HG02610 (cell line): ENCODE measurements around the gene GRIP2.

Source experiments
- ATAC-seq: cut with Tn5 transposase; IDR thresholded peaks from one replicate; pipeline ENCODE4 v1.9.1; 2021; ENCODE audit warnings: mild to moderate bottlenecking, moderate library complexity; ENCODE audit not compliant: unreplicated experiment

Gene GRIP2

GRCh38 chr3:14488286-14489041 is 51.7 kb downstream of the GRIP2 start:
- ATAC-seq = no peak

DNA sequence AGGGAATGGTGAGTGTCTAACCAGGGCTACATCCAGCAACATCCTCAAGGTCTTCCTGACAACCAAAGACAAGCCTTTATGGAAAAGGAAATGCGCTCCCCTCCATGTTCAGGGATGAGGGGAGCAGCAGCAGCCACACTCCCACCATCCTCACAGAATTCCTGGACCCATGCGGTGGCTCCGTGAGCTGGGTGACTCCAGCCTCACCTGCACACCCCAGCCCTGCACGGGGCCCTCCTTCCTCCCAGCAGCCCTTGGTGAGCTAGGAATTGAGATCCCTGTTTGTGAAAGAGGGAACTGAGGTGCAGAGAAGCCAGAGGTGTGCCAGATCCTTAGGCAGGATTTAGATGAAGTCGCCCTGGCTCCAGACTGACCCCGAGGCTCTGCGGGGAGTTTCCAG is 52.3 kb downstream of the GRIP2 start:
- ATAC-seq = no peak

DNA sequence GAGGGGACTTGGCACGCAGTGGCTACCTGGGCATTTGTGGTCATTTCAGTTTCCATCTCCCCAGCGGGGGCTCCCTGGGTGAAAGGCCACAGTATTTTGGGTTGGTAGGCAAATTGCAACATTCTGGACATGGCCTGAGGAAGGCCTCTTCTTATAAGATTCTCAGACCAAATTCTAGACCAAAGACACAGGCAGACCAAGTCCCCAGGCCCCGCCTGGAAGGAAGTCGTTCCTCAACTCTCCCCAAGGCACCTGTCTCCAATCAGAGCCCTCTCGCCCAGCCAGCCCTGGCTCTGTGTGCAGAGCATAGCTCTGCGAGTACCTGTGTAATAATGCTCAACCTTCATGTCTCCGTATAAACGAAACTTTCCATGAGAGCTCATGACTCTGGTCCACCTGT is 53.1 kb downstream of the GRIP2 start:
- no peak for ATAC-seq

DNA sequence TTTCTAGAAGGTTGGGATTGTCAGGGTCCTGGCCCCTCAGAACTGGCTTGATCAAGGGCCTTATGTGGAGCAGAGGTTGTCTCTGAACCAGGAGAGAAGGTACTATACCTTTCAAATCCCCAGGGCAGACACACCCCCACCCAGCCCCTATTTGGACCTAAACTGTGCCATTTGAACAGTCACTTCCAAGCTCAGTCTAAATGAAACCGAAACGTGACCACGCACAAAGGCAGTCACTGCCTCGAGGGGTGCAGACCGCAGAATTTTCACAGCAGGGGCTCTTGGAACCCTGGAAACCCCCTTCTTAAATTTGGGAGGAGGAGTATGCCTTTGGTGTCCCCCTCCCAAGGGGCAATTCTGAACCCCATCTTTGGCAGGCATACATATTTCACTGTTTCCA is 53.7 kb downstream of the GRIP2 start:
- ATAC-seq = no peak

GRCh38 chr3:14485981-14486380 is 54.2 kb downstream of the GRIP2 start:
- ATAC-seq = no peak

- no peak for ATAC-seq
Observed at GRCh38 chr3:14484741-14485140, 55.4 kb downstream of the GRIP2 start.

- ATAC-seq = no peak
Observed at GRCh38 chr3:14483286-14483685, 56.9 kb downstream of the GRIP2 start.

GRCh38 chr3:14482271-14482721 is 57.8 kb downstream of the GRIP2 start:
- no peak for ATAC-seq

- no peak for ATAC-seq
Observed at GRCh38 chr3:14481646-14482036, 58.5 kb downstream of the GRIP2 start.

DNA sequence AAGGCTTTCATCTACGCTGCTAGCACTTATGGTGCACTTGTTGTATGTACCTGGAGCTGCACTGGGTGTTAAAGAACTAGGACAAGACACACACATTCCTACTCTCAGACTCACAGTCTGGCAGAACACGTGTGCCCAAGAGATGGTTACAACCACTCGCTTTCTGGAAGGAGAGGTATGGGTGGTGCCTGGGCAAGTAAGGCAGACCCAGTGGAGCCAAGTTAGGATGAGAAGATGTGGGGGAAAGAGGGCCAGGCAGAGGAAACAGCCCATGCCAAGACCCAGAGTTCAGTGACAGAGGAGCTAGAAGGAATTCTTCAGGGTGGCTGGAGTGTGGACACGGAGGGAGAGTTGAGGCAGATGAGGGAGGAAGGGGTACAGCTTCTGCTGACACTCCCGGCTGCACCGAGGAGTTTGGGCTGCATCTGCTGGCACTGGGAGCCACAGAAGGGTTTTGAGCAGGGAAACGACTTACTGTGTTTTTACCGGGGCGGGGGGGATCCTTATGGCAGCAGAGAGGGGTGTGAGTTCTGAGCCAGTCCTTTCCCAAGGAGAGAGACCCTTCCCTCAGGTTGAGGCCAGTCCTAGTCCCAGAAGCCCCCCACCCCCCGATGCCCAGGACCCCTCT is 59.0 kb downstream of the GRIP2 start:
- ATAC-seq = no peak

- ATAC-seq = no peak
Observed at GRCh38 chr3:14480207-14481017, 59.7 kb downstream of the GRIP2 start.

DNA sequence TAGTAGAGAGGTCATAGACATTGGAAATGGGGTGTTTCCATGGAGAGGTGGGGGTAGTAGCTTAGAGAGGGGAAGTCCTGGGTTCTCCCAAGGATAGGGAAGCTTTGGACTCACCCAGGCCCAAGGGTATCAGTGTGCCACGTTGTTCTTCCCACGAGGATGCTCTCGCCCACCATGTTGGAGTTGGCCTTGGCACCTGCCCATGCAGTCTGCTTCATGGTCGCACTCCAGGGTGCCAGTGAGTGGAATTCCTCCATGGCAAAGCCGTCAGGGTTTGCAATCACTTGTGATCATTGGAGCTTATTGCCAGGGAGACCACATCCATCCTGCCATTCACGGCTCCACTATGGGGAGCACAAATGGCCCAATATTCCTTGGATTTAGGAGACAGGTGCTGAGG is 60.6 kb downstream of the GRIP2 start:
- no peak for ATAC-seq

- no peak for ATAC-seq
Observed at GRCh38 chr3:14478956-14479550, 61.1 kb downstream of the GRIP2 start.

- no peak for ATAC-seq
Observed at GRCh38 chr3:14477311-14477935, 62.7 kb downstream of the GRIP2 start.

DNA sequence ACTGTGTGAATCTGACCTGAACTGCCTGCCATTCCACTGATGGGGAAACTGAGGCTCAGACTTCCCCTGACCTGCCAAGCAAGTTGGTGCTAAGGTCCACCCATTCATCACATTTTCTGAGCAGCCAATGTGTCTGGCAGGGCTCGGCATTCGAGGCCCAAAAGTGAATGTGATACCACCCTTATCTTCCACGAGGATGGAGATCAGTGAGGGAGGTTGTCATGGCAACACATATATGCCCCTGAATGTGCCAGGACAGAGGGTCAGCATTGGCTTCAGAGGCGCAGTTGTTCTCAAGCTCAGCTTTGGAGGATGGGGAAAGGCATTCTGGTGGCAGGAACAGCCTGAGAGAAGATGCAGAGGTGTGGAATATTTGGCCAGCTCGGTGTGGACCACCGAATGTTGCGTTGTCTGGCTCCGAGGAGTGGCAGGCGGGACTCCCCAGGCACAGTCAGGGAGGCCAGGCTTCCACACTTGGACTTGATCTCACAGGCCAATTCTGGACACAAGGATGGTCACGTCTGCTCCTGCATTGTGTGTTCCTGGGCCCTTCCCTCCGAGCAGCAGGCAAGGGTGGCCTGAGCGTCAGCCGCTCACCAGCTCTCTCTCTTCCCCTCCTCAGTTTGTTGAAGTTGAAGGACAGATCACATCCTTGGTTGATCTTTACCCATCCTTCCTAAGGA is 63.4 kb downstream of the GRIP2 start:
- ATAC-seq = no peak

DNA sequence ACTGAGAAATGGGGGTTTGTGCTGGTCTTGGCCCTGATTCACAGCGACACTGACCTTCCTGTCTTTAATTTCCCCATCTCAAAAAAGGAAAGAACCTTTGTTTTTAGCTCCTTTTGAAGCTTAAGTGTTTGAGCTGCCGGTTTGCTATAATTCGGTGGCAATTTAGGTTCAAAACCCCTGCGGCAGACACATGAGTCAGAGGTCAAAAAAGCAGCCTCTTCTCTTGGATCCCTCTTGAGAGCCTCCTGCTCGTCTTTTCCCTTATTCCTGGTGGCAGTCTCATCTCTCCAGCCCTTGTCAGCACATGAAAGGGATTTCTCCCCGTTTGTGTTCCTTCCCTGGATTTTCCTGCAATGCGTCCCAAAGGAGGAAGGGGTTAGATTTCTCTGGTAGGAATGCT is 64.5 kb downstream of the GRIP2 start:
- ATAC-seq = no peak

DNA sequence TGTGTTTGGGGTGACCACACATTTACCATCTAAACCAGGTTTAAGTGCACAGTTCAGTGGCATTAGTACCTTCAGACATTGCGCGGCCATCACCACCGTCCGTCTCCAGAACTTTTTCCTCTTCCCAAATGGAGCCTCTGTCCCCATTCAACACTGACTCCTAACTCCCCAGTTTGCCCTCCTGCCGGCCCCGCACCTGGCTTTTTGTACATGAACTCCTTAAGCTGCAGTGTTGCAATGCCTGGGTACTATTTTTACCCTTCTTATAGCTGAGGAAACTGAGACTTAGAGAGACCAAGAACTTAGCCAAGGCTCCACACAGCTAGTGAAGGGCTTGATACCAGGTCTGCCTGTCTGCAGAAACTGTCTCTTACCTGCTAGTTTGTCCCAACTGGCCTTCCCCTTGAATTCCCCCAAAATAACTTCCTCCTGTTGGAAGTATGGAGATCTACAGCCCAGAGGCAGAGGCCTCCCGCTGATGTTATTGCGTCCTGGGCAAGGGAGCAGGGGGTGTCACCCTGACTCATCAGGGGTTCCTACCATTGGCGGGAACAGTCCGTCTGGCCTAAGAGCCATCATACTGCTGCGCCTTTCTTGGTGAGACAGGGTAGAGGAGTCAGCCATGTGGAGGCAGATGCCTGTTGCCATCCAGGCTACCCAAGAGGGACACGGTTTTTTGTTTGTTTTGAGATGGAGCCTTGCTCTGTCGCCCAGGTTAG is 65.6 kb downstream of the GRIP2 start:
- no peak for ATAC-seq

GRCh38 chr3:14473411-14473891 is 66.7 kb downstream of the GRIP2 start:
- no peak for ATAC-seq

- no peak for ATAC-seq
Observed at GRCh38 chr3:14472471-14473351, 67.4 kb downstream of the GRIP2 start.
